Endothelial cell (in vitro differentiated cells): ENCODE data around the gene DACT3. TPM values are rescaled to one million over a fixed set of nuclear protein-coding genes. Genes with fewer than 3 reads are reported as not detected.

Source experiments
- DNase-seq: peaks from one replicate; pipeline ENCODE4 v3.0.0; 2021; ENCODE audit warnings: low spot score
- H3K27ac Mint-ChIP-seq: one replicate; pipeline ENCODE4 v1.8.0; 2021; ENCODE audit warnings: mixed read lengths, inconsistent platforms; ENCODE audit not compliant: unreplicated experiment
- H3K27me3 Mint-ChIP-seq: one replicate; pipeline ENCODE4 v1.8.0; 2021; ENCODE audit warnings: mild to moderate bottlenecking, moderate library complexity, mixed read lengths, inconsistent platforms; ENCODE audit not compliant: unreplicated experiment
- H3K36me3 Mint-ChIP-seq: one replicate; pipeline ENCODE4 v1.8.0; 2021; ENCODE audit warnings: mild to moderate bottlenecking, low read depth, mixed read lengths, inconsistent platforms; ENCODE audit not compliant: unreplicated experiment
- H3K4me1 Mint-ChIP-seq: one replicate; pipeline ENCODE4 v1.8.0; 2021; ENCODE audit warnings: mild to moderate bottlenecking, mixed read lengths, inconsistent platforms; ENCODE audit not compliant: unreplicated experiment
- H3K4me3 Mint-ChIP-seq: one replicate; pipeline ENCODE4 v1.8.0; 2021; ENCODE audit warnings: mild to moderate bottlenecking, mixed read lengths, inconsistent platforms; ENCODE audit not compliant: unreplicated experiment
- H3K9me3 Mint-ChIP-seq: one replicate; pipeline ENCODE4 v1.8.0; 2021; ENCODE audit warnings: mixed read lengths, inconsistent platforms; ENCODE audit not compliant: unreplicated experiment
- total RNA-seq: library from RNA; stranded (reverse); fragmentation: NEBNext Ultra II Directional; extraction: Animal tissue kit (Norgen Biotek cat#: 25700); gene quantifications from one replicate; pipeline ENCODE4 v1.2.1, GENCODE V29; 2021; ENCODE audit not compliant: unreplicated experiment
- TF ChIP-seq, protein P1 (sequence below): fragments of 200-600 bp; sonication (generic); IDR thresholded peaks from one replicate; pipeline ENCODE4 v1.5.0; 2021; ENCODE audit warnings: antibody characterized with exemption; ENCODE audit not compliant: unreplicated experiment

DACT3 gene
- total RNA-seq, 1 donor from 2014 or later: 1.1 TPM

DNA sequence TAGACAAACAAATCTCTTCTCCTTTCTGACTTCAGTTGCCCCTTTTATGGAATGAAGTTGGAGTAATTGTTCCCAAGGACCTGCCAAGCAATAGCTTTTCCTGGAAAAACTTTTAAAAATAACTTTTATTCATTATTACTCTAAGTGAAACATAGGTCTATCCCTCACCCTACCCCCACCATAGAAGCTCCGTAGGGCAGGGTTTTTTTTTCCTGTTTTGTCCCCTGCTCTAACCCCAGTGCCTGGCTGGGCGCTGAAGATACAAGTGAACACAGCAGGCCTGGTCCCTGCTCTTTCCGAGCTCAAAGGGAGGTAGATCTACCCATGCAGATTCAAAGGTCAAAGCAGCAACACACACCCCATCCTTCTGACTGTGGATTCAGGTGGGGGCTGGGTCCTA is 16.3 kb downstream of the DACT3 start:
- peaks cover 11% of the 10 kb centered on the region for H3K4me1 Mint-ChIP-seq
- peaks cover 16% of the 10 kb centered on the region for H3K27me3 Mint-ChIP-seq
- peaks cover 8% of the 10 kb centered on the region for H3K36me3 Mint-ChIP-seq
- H3K9me3 Mint-ChIP-seq: no peaks in the 10 kb centered on the region
- H3K4me3 Mint-ChIP-seq: no peak overlapping the region
- DNase-seq: no peak
- TF ChIP-seq, protein P1, sequence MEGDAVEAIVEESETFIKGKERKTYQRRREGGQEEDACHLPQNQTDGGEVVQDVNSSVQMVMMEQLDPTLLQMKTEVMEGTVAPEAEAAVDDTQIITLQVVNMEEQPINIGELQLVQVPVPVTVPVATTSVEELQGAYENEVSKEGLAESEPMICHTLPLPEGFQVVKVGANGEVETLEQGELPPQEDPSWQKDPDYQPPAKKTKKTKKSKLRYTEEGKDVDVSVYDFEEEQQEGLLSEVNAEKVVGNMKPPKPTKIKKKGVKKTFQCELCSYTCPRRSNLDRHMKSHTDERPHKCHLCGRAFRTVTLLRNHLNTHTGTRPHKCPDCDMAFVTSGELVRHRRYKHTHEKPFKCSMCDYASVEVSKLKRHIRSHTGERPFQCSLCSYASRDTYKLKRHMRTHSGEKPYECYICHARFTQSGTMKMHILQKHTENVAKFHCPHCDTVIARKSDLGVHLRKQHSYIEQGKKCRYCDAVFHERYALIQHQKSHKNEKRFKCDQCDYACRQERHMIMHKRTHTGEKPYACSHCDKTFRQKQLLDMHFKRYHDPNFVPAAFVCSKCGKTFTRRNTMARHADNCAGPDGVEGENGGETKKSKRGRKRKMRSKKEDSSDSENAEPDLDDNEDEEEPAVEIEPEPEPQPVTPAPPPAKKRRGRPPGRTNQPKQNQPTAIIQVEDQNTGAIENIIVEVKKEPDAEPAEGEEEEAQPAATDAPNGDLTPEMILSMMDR: no peak
- no peak overlapping the region for H3K27ac Mint-ChIP-seq

DNA sequence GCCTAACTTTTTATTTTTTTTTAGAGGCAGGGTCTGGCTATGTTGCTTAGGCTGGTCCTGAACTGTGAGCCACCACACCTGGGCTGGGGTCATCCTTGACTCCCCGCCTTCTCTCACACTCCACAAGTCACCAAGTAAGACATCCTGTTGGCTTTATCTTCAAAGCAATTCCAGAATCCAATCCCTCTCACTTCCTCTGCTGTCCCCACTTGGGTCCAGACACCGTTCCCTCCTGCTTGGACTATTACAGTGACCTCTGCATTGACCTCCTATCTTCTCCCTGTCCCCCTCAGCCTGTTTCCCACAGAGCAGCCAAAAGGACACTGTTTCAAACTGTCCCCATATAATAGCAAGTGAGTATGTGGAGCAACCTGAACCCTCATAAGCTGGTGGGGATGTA is 20.3 kb downstream of the DACT3 start:
- Mint-ChIP-seq H3K27me3 (peaks cover 4% of the 10 kb centered on the region), H3K36me3 (no peaks in the 10 kb centered on the region), H3K4me3 (no peak overlapping the region), H3K27ac (no peak overlapping the region), H3K9me3 (no peaks in the 10 kb centered on the region), H3K4me1 (peaks cover 6% of the 10 kb centered on the region)
- DNase-seq: no peak
- TF ChIP-seq, protein P1: no peak

DNA sequence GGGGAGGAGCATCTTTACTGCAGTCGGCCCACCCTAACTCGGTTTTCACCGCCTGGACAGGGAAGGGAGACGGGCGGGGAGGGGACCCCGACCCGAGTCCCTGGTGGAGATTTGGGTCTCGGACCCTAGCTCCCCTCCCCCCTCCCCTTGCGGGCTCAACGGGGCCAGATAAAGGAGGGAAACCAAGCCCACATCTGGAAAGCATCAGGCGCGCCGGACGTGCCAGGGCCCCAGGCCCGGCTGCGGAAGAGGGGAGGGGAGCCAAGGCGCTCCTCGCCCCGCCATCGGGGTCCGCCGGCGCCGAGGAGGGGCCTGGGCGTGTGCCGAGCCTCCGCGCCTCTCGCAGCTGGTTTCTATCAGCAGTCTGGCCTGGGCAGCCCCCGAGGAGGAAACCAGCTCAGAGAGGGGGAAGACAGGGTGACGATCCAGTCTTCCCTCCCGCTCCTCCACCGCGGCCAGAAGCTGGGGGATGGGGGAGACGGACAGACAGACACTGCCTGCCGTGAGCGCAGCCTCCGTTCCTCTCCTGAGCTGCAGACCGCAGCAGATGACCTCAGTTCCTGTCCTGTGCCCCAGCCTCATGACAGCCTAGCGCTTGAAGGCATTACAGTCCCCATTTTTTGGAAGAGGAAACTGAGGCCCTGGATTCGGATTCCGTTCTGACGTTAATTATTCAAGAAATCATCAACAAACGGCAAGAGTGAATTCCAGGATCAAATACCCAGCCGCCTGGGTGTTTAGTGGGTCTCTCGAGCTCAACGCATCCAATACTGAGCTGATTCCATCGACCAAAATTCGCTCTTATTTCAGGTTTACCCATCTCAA is 21.4 kb downstream of the DACT3 start:
- no peak overlapping the region for H3K4me3 Mint-ChIP-seq
- H3K4me1 Mint-ChIP-seq: peaks cover 4% of the 10 kb centered on the region
- TF ChIP-seq, protein P1: no peak
- DNase-seq: peak; percentile 31
- H3K9me3 Mint-ChIP-seq: no peaks in the 10 kb centered on the region
- no peak overlapping the region for H3K27ac Mint-ChIP-seq
- H3K27me3 Mint-ChIP-seq: peaks cover 7% of the 10 kb centered on the region
- H3K36me3 Mint-ChIP-seq: no peaks in the 10 kb centered on the region

DNA sequence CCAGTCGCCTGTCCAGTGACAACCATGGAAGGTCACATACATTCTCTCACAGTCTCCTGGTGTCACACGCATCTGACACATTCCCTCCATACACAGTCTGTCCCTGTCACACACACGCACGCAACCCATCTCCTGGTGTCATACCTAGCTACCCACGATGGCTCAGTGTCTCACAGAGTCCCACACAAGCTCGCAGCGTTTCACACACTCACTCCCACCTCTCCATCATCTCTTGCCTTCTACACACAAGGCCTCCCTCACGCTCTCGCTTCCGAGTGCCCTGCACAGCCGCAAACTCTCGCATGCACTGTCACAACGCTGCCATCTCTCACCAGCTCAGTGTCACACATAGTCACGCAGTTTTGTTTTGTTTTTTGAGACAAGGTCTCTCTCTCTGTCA is 23.8 kb downstream of the DACT3 start:
- peaks cover 9% of the 10 kb centered on the region for H3K4me1 Mint-ChIP-seq
- H3K27me3 Mint-ChIP-seq: peaks cover 11% of the 10 kb centered on the region
- DNase-seq: no peak
- no peaks in the 10 kb centered on the region for H3K9me3 Mint-ChIP-seq
- TF ChIP-seq, protein P1: no peak
- no peak overlapping the region for H3K4me3 Mint-ChIP-seq
- peaks cover 4% of the 10 kb centered on the region for H3K36me3 Mint-ChIP-seq
- H3K27ac Mint-ChIP-seq: no peak overlapping the region
